Endothelial cell of umbilical vein (primary cell): ENCODE results near the gene KDM3B.

Source experiments
- CTCF ChIP-seq, 2 donors: IDR thresholded peaks; 1 replicate in 1 of 2; 2 replicates in 1 of 2; pipeline ENCODE4 v1.5.1; 2011; ENCODE audit warnings: low read length in 2 of 2, mild to moderate bottlenecking in 2 of 2, moderate library complexity in 2 of 2, control low read depth in 1 of 2, inconsistent platforms in 1 of 2, low read depth in 1 of 2; ENCODE audit not compliant: insufficient read depth in 1 of 2; ENCODE audit errors: extremely low read depth in 1 of 2
- POLR2A ChIP-seq: IDR thresholded peaks from 2 replicates; pipeline ENCODE4 v1.6.1; 2012; ENCODE audit warnings: low read depth, mild to moderate bottlenecking, control low read depth, low read length

DNA sequence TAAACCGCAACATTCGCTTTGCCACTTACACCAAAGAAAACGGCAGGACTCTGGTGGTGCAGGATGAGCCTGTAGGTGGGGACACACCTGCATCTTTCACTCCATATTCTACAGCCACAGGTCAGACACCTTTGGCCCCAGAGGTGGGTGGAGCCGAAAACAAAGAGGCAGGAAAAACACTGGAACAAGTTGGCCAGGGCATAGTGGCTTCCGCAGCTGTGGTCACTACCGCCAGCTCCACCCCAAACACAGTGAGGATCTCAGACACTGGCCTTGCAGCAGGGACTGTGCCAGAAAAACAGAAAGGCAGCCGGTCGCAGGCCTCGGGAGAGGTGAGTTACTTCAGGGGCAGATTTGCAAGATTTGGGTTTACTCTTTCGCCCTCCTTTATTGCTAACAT lies 33.8 kb downstream of the KDM3B start:
- TF ChIP-seq CTCF (IDR thresholded peaks at IDR 0.05; ENCODE audit: extremely low read depth in 1 of 2, insufficient read depth in 1 of 2, low read depth in 1 of 2, low read length in 2 of 2) = no peak
- no peak for TF ChIP-seq POLR2A
